DOHH2 (cell line): ENCODE results near the gene ECI2.
"Not testable (repeated sequence)": the region's sequence is repeated elsewhere in the genome, so short reads cannot be mapped to it uniquely, and the experiment has no call there.

Experiments
- H3F3A ChIP-seq: fragments of 200-600 bp; sonication (generic), shearing (Covaris generic); 2 replicates; pipeline ENCODE4 v1.6.0; 2016; ENCODE audit warnings: antibody characterized with exemption, mild to moderate bottlenecking; ENCODE audit not compliant: control insufficient read depth, insufficient read depth
- H3K27ac ChIP-seq: fragments of 200-600 bp; sonication (generic); 2 replicates; pipeline ENCODE4 v1.5.1; 2014; ENCODE audit warnings: low read depth, mild to moderate bottlenecking, low read length, moderate library complexity
- H3K27me3 ChIP-seq: fragments of 200-600 bp; sonication (generic); 2 replicates; pipeline ENCODE4 v1.6.1; 2014; ENCODE audit warnings: mild to moderate bottlenecking, low read length, mixed read lengths; ENCODE audit not compliant: control insufficient read depth
- H3K36me3 ChIP-seq: fragments of 200-600 bp; sonication (generic); 2 replicates; pipeline ENCODE4 v1.6.1; 2014; ENCODE audit warnings: mild to moderate bottlenecking, low read length, moderate library complexity, mixed read lengths; ENCODE audit not compliant: control insufficient read depth
- H3K4me1 ChIP-seq: fragments of 200-600 bp; sonication (generic); 2 replicates; pipeline ENCODE4 v1.6.1; 2014; ENCODE audit warnings: mild to moderate bottlenecking, low read length, mixed read lengths; ENCODE audit not compliant: control insufficient read depth
- H3K4me2 ChIP-seq: fragments of 200-600 bp; sonication (generic); 2 replicates; pipeline ENCODE4 v1.6.0; 2014; ENCODE audit warnings: mild to moderate bottlenecking, low read length, moderate library complexity
- H3K4me3 ChIP-seq: fragments of 200-600 bp; sonication (generic); 2 replicates; pipeline ENCODE4 v1.5.1; 2014; ENCODE audit warnings: mild to moderate bottlenecking, low read length, mixed read lengths
- H3K79me2 ChIP-seq: fragments of 200-600 bp; sonication (generic); 2 replicates; pipeline ENCODE4 v1.6.1; 2014; ENCODE audit warnings: mild to moderate bottlenecking, low read length, mixed read lengths; ENCODE audit not compliant: control insufficient read depth
- H3K9me2 ChIP-seq: fragments of 200-600 bp; sonication (generic); replicated peaks from 2 replicates; pipeline ENCODE4 v1.6.1; 2014; ENCODE audit warnings: mild to moderate bottlenecking, low read length, mixed read lengths; ENCODE audit not compliant: control insufficient read depth
- H3K9me3 ChIP-seq: fragments of 200-600 bp; sonication (generic); 2 replicates; pipeline ENCODE4 v1.6.1; 2014; ENCODE audit warnings: antibody characterized with exemption, low read length, mixed read lengths; ENCODE audit not compliant: control insufficient read depth, insufficient read depth
- H4K20me1 ChIP-seq: fragments of 200-600 bp; sonication (generic); 2 replicates; pipeline ENCODE4 v1.6.0; 2014; ENCODE audit warnings: low read depth, mild to moderate bottlenecking, antibody characterized with exemption, low read length, moderate library complexity; ENCODE audit not compliant: control insufficient read depth, insufficient read depth
- CTCF ChIP-seq: fragments of 200-600 bp; sonication (generic); IDR thresholded peaks from one replicate; pipeline ENCODE4 v1.5.1; 2014; ENCODE audit warnings: antibody characterized with exemption, mild to moderate bottlenecking, low read depth, low read length; ENCODE audit not compliant: poor library complexity, severe bottlenecking
- EZH2phosphoT487 ChIP-seq: fragments of 200-600 bp; sonication (generic); IDR thresholded peaks from 2 replicates; pipeline ENCODE4 v1.6.1; 2017; ENCODE audit warnings: borderline replicate concordance, mild to moderate bottlenecking, antibody characterized with exemption, low read length, moderate library complexity, mixed read lengths

Gene ECI2

GRCh38 chr6:4093288-4093687, 42.1 kb downstream of the ECI2 start:
- no peak for TF ChIP-seq EZH2phosphoT487
- no peak for TF ChIP-seq CTCF
- Histone ChIP-seq H3K79me2 (no peaks in the 10 kb centered on the region), H3K9me3 (no peaks in the 10 kb centered on the region)

GRCh38 chr6:4091941-4092340, 43.4 kb downstream of the ECI2 start:
- Histone ChIP-seq H4K20me1 (no peaks in the 10 kb centered on the region), H3K9me3 (no peaks in the 10 kb centered on the region), H3K27ac (no peak overlapping the region), H3K79me2 (no peaks in the 10 kb centered on the region), H3K4me3 (no peak overlapping the region), H3F3A (no peaks in the 10 kb centered on the region), H3K27me3 (no peaks in the 10 kb centered on the region), H3K4me1 (no peaks in the 10 kb centered on the region), H3K9me2 (no peaks in the 10 kb centered on the region), H3K4me2 (no peak overlapping the region), H3K36me3 (no peaks in the 10 kb centered on the region)
- TF ChIP-seq CTCF (no peak), EZH2phosphoT487 (no peak)

More at GRCh38 chr6:4093288-4093687, 42.1 kb downstream of the ECI2 start:
- H3K4me2 ChIP-seq, result no peak overlapping the region
- H3K9me2 ChIP-seq, result no peaks in the 10 kb centered on the region
- H3K4me3 ChIP-seq, result no peak overlapping the region
- no peaks in the 10 kb centered on the region for H3K36me3 ChIP-seq
- H3F3A ChIP-seq, result no peaks in the 10 kb centered on the region
- no peaks in the 10 kb centered on the region for H4K20me1 ChIP-seq
- H3K27me3 ChIP-seq, result no peaks in the 10 kb centered on the region
- H3K4me1 ChIP-seq, result no peaks in the 10 kb centered on the region
- H3K27ac ChIP-seq, result no peak overlapping the region

DNA sequence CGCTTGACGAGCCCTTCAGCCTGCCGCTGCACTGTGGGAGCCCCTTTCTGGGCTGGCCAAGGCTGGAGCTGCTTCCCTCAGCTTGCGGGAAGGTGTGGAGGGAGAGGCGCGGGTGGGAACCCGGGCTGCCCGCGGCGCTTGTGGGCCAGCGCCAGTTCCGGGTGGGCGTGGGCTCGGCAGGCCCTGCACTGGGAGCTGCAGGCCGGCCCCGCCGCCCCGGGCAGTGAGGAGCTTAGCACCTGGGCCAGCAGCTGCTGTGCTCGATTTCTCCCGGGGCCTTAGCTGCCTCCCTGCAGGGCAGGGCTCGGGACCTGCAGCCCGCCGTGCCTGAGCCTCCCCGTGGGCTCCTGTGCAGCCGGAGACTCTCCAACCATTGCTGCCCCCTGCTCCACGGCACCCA, 45.3 kb downstream of the ECI2 start:
- H3K27me3 ChIP-seq, H3K4me1 ChIP-seq, H3K4me3 ChIP-seq, H3K36me3 ChIP-seq, H3K9me3 ChIP-seq, H3F3A ChIP-seq, H3K4me2 ChIP-seq, H4K20me1 ChIP-seq, H3K79me2 ChIP-seq, H3K27ac ChIP-seq, H3K9me2 ChIP-seq: not testable (repeated sequence)

DNA sequence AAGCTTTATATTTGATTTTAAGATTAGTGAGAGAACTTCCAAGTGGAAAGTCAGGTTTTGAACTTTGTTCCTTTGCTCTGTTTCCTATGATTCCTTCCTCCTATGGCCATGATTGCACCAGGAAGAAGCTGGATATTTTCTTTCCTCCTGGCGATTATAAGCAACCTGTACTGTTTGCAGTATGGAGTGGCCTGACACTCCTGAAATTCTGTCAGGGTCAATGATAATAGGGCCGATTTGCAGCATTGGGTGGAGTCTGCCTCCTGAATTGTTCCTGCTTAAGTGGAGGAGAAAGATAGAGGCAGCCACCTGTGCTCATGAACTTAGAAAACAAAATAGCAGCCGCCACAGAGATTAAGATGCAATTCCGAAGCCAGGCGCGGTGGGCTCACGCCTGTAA, 46.7 kb downstream of the ECI2 start:
- H3K4me3 ChIP-seq, result no peak overlapping the region
- H3K9me2 ChIP-seq, result no peaks in the 10 kb centered on the region
- H3K4me1 ChIP-seq, result no peaks in the 10 kb centered on the region
- no peaks in the 10 kb centered on the region for H4K20me1 ChIP-seq
- peaks cover 5% of the 10 kb centered on the region; the same call in 1 of the 2 replicates for H3K27me3 ChIP-seq
- no peaks in the 10 kb centered on the region for H3K9me3 ChIP-seq
- H3K27ac ChIP-seq, result no peak overlapping the region
- H3F3A ChIP-seq, result no peaks in the 10 kb centered on the region
- no peaks in the 10 kb centered on the region for H3K36me3 ChIP-seq
- no peak for TF ChIP-seq CTCF
- TF ChIP-seq EZH2phosphoT487, result no peak
- H3K4me2 ChIP-seq, result no peak overlapping the region
- H3K79me2 ChIP-seq, result no peaks in the 10 kb centered on the region
